Heart right ventricle (tissue), 16 donors: ENCODE data around the gene ERGIC1. TPM values are rescaled to one million over a fixed set of nuclear protein-coding genes. Genes with fewer than 3 reads are reported as not detected.

Source experiments
- ATAC-seq, 8 donors: fragments of 200-7000 bp; cut with Tn5 transposase; one replicate each; pipeline ENCODE4 v1.9.1; 2020; ENCODE audit warnings: mild to moderate bottlenecking in 8 of 8, moderate library complexity in 8 of 8, moderate number of reproducible peaks in 1 of 8
- DNase-seq, 2 donors: peaks; one replicate each; pipeline ENCODE4 v3.0.0-alpha.2; 2020
- H3K27ac ChIP-seq, 10 donors: fragments of 200-600 bp; sonication (generic) in 2 of 10; one replicate each; pipeline versions ENCODE4 v1.5.0 to v1.8.0; 2020 to 2022; ENCODE audit warnings: mild to moderate bottlenecking in 3 of 10
- H3K27me3 ChIP-seq, 7 donors: fragments of 200-600 bp; one replicate each; pipeline ENCODE4 v1.8.0; 2021 to 2022; ENCODE audit warnings: mild to moderate bottlenecking in 2 of 7
- H3K36me3 ChIP-seq, 9 donors: fragments of 200-600 bp; sonication (generic) in 1 of 9; one replicate each; pipeline versions ENCODE4 v1.5.0 to v1.8.0; 2020 to 2022; ENCODE audit warnings: mild to moderate bottlenecking in 2 of 9
- H3K4me1 ChIP-seq, 9 donors: fragments of 200-600 bp; sonication (generic) in 1 of 9; one replicate each; pipeline versions ENCODE4 v1.5.0 to v1.8.0; 2020 to 2022; ENCODE audit warnings: mild to moderate bottlenecking in 4 of 9
- H3K4me3 ChIP-seq, 10 donors: fragments of 200-600 bp; sonication (generic) in 2 of 10; one replicate each; pipeline versions ENCODE4 v1.5.0 to v1.8.0; 2020 to 2022; ENCODE audit warnings: mild to moderate bottlenecking in 7 of 10, moderate library complexity in 2 of 10
- H3K9me3 ChIP-seq, 11 donors: fragments of 200-600 bp in 10 of 11; sonication (generic) in 2 of 11; one replicate each; pipeline versions ENCODE4 v1.5.0 to v1.8.0; 2013 to 2022; ENCODE audit warnings: mild to moderate bottlenecking in 2 of 11, control low read depth in 1 of 11, moderate library complexity in 1 of 11
- WGBS, 2 donors: extraction: QIAGEN DNeasy Blood & Tissue Kit; methylation state at CpG; one replicate each; pipeline ENCODE4 v1.1.7; 2013; ENCODE audit warnings: inconsistent platforms in 1 of 2; 5-methylcytosine and 5-hydroxymethylcytosine counted together
- intact Hi-C, 10 donors: fragments of 100-400 bp; cut with DNase I; formaldehyde crosslinking; loops; one replicate each; pipeline versions ENCODE4 v1.11.1 to v1.14.2; 2022
- polyA plus RNA-seq, 2 donors: library from polyadenylated mRNA; stranded (reverse); fragments of 200-250 nt; gene quantifications; one replicate each; pipeline ENCODE4 v1.2.3, GENCODE V29; 2013
- total RNA-seq, 10 donors: library from RNA; stranded (reverse); fragmentation: NEBNext Ultra II Directional in 3 of 10; extraction: Animal tissue kit (Norgen Biotek cat#: 25700) in 3 of 10; gene quantifications; one replicate each; pipeline versions ENCODE4 v1.2.1 to v1.2.4, GENCODE V29; 2021 to 2023
- TF ChIP-seq, protein P1 (sequence below), 9 donors: fragments of 200-600 bp; sonication (generic) in 2 of 9; IDR thresholded peaks; one replicate each; pipeline versions ENCODE4 v1.5.0 to v1.8.0; 2021 to 2022; ENCODE audit warnings: antibody characterized with exemption in 9 of 9, mild to moderate bottlenecking in 5 of 9, moderate library complexity in 1 of 9
- donor health status: Arrhythmogenic right ventricular cardiomyopathy.
- donor health status: ischemic (EF 13 %, LVEDD 7.1; RV severe dilation, severe dysfunction).
- donor health status: healthy with polysubstance abuse.
- donor health status: DM: no; HTN: yes; CAD: no.
- donor health status: DM: no; HTN: no; CAD: no.
- donor health status: ischemic (EF 25% LVEDD 6.9; RV normal size, moderate dysfunction).
- donor health status: ischemic (EF 25% LVEDD 5.7; RV mildly dilated, moderate dysfunction).
- donor health status: healthy.
- donor health status: DM: yes; HTN: yes; CAD: no.
- donor health status: Ischemic cardiomyopathy.
- donor health status: ischemic (EF 35%, LVEDD 5.7; RV mildly dilated, moderate dysfunction).
- donor health status: nonischemic (EF 11% LVEDD 7.7; RV severe dilation, severe dysfunction).
- donor health status: DM: yes; HTN: yes; CAD: no.
- donor health status: PGD.
- donor health status: ischemic (EF 29% LVEDD 5.4; RV normal size, mild dysfunction).
- donor health status: nonischemic (EF 23%, LVEDD 6.1; RV moderate dilation, normal function).

ERGIC1 gene
- total and polyA plus RNA-seq, 12 donors, result 48.0 to 91.9 (median 72.5) TPM

DNA sequence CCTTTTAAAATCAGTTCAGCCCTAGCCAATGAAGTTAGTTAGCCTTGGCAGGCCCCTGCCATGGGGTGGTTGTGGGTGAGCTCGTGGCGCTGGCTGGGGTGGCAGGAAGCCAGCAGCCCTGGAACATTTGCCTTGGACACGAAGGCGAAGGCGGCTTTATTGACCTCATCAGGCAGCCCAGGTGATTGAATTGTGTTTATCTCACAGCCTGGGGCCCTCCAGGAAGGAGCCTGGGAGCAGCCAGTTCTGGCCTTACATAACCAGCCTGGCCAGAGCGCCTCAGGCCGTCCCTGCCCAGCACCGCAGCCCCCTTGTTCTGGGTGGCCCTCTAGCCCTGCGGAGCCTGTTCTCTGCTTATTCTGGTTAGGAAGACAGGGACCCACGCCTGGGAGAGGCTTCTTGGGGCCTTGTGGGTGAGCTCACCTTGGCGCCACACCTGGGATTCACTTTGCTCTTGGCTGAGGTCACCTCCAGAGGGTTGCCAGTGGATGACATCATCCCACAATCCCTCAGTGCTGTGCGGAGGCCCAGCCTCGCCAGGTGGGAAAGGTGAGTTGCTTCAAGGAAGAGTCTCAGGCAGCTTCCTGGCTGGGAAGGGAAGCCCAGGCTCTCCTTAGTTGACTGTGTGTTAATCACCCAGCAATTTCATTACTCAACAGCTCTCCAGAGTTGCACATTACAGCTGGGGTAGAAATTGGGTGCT, 70.7 kb downstream of the ERGIC1 start:
- Histone ChIP-seq H3K36me3 (peaks cover 0 to 17% (median 0%) of the 10 kb centered on the region in 9 donors), H3K9me3 (no peaks in the 10 kb centered on the region), H3K4me1 (peaks cover 30 to 72% (median 57%) of the 10 kb centered on the region in 9 donors), H3K27ac (peak overlapping the region; percentile 50 to 98 (median 83)), H3K4me3 (no peak overlapping the region), H3K27me3 (no peaks in the 10 kb centered on the region)
- 44 to 47% methylated on average over 13 of the region's 13 CpGs for WGBS, 2 donors
- DNase-seq (peak; percentile 72 to 77), ATAC-seq (peak; percentile 45 to 83 (median 72))
- intact Hi-C loops, result loop anchor here in 7 of 10 donors (2.0 to 10.0 kb wide), 8 partner anchors 32 to 190 kb away; partner anchors contain the start of gene DUSP1 (in 4 of the 7)
- TF ChIP-seq, protein P1, sequence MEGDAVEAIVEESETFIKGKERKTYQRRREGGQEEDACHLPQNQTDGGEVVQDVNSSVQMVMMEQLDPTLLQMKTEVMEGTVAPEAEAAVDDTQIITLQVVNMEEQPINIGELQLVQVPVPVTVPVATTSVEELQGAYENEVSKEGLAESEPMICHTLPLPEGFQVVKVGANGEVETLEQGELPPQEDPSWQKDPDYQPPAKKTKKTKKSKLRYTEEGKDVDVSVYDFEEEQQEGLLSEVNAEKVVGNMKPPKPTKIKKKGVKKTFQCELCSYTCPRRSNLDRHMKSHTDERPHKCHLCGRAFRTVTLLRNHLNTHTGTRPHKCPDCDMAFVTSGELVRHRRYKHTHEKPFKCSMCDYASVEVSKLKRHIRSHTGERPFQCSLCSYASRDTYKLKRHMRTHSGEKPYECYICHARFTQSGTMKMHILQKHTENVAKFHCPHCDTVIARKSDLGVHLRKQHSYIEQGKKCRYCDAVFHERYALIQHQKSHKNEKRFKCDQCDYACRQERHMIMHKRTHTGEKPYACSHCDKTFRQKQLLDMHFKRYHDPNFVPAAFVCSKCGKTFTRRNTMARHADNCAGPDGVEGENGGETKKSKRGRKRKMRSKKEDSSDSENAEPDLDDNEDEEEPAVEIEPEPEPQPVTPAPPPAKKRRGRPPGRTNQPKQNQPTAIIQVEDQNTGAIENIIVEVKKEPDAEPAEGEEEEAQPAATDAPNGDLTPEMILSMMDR (IDR thresholded peaks at IDR 0.05), result no peak

DNA sequence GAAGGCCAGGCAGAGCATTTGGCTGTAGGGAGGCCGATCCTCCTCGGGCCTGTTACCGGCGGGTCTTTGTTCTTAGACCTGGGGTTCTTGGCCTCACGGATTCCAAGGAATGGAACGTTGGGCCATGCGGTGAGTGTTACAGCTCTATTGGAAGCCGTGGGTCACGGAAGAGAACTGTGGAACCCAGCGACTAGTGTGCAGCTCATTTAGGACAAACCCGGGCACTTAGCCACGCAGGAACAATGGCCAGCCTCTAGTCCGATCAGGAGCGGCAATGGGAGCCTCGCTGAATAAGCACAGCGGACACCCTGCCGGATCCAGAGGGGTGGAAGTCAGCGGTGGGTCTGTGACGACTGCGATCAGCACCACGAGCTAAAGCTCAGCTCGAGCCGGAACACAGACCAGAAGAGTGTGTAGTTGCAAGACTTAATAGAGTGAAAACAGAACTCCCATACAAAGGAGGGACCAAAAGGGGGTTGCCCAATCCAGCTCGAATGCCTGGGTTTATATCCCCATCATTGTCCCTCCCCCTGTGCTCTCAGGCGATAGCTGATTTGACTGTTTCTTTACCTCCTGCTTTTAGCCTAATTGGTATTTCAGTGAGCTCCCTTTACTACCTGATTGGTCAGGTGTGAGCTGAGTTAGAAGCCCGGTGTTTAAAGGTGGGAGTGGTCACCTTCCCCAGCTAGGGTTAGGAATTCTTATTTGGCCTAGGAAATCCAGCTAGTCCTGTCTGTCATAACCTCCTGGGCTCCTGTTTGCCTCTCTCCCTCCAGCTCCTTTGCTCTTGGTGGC, 71.5 kb downstream of the ERGIC1 start:
- H3K36me3 ChIP-seq, result peaks cover 0 to 17% (median 0%) of the 10 kb centered on the region in 9 donors
- H3K27me3 ChIP-seq, result no peaks in the 10 kb centered on the region
- peaks cover 30 to 64% (median 56%) of the 10 kb centered on the region in 9 donors for H3K4me1 ChIP-seq
- no peaks in the 10 kb centered on the region for H3K9me3 ChIP-seq
- peak overlapping the region; percentile 50 to 98 (median 83) for H3K27ac ChIP-seq
- WGBS, 2 donors, result 84 to 90% methylated on average over 26 of the region's 26 CpGs
- intact Hi-C loops, result loop anchor here in 5 of 10 donors (2.0 to 10.0 kb wide), 4 partner anchors 33 to 191 kb away; partner anchors contain the start of gene DUSP1 (in 3 of the 5)
- TF ChIP-seq, protein P1 (IDR thresholded peaks at IDR 0.05), result no peak
- H3K4me3 ChIP-seq, result no peak overlapping the region
- ATAC-seq, result no peak
- DNase-seq, result no peak

DNA sequence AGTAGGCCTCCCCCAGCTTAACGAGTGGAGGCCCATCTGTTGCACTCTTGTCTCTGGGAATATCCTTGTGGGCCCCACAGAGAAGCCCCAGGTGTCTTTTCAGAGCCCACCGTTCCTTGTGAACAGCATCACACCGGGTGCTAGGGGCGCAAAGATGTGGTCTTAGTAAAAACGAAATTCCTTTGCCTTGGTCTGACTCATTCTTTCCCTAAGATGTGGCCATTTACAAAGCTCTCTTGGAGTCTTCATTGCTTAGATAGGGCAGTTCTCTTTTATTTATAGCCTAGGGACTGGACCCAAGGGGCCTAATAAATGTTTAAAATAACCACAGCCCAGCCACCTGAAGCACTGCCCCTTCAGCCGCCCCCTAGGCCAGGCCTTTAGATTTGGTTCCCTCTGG, 72.4 kb downstream of the ERGIC1 start:
- Histone ChIP-seq H3K4me3 (no peak overlapping the region), H3K27me3 (no peaks in the 10 kb centered on the region), H3K9me3 (no peaks in the 10 kb centered on the region), H3K27ac (peak overlapping the region in 7 of 10 donors; percentile 29 to 98 (median 81)), H3K36me3 (peaks cover 0 to 25% (median 1%) of the 10 kb centered on the region in 9 donors), H3K4me1 (peaks cover 31 to 63% (median 55%) of the 10 kb centered on the region in 9 donors)
- DNase-seq (no peak), ATAC-seq (no peak)
- 69 to 75% methylated on average over 6 of the region's 6 CpGs for WGBS, 2 donors
- TF ChIP-seq, protein P1 (IDR thresholded peaks at IDR 0.05), result no peak
- intact Hi-C loops, result loop anchor here in 5 of 10 donors (10.0 kb wide), 3 partner anchors 52 to 192 kb away; partner anchors contain the start of gene DUSP1 (in 3 of the 5)

DNA sequence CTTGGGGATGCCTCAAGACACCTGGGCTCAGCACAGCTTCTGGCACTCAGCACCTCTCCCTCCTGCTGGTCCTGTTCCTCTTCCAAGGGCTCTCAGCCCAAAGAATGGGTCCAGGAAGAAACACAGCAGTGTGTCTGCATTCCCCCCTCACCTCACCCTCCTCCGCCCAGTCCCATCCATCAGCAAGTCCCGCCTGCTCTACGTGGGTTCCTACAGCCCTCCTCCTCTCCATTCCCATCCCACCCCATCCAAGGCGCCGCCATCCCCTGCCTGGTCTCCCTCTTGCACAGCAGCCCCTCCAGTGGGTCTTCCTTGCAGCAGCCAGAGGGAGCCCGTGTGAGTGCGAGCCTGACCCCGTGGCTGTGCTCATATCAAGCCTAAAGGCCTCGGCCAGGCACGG, 72.8 kb downstream of the ERGIC1 start:
- no peak for DNase-seq

More for the DNA sequence above, 72.8 kb downstream of the ERGIC1 start:
- Histone ChIP-seq H3K36me3 (peaks cover 0 to 24% (median 3%) of the 10 kb centered on the region in 9 donors), H3K9me3 (no peaks in the 10 kb centered on the region), H3K4me3 (no peak overlapping the region), H3K27ac (peak overlapping the region in 6 of 10 donors; percentile 4 to 98 (median 88)), H3K4me1 (peaks cover 31 to 63% (median 55%) of the 10 kb centered on the region in 9 donors), H3K27me3 (no peaks in the 10 kb centered on the region)
- intact Hi-C loops, result loop anchor here in 5 of 10 donors (10.0 kb wide), 3 partner anchors 52 to 192 kb away; partner anchors contain the start of gene DUSP1 (in 3 of the 5)
- ATAC-seq, result no peak
- 77% methylated on average over 10 of the region's 10 CpGs for WGBS, 2 donors
- TF ChIP-seq, protein P1 (IDR thresholded peaks at IDR 0.05), result peak in 1 of 9 donors; percentile 4
